ENCODE results near the gene SLC6A3.

SLC6A3 gene

DNA sequence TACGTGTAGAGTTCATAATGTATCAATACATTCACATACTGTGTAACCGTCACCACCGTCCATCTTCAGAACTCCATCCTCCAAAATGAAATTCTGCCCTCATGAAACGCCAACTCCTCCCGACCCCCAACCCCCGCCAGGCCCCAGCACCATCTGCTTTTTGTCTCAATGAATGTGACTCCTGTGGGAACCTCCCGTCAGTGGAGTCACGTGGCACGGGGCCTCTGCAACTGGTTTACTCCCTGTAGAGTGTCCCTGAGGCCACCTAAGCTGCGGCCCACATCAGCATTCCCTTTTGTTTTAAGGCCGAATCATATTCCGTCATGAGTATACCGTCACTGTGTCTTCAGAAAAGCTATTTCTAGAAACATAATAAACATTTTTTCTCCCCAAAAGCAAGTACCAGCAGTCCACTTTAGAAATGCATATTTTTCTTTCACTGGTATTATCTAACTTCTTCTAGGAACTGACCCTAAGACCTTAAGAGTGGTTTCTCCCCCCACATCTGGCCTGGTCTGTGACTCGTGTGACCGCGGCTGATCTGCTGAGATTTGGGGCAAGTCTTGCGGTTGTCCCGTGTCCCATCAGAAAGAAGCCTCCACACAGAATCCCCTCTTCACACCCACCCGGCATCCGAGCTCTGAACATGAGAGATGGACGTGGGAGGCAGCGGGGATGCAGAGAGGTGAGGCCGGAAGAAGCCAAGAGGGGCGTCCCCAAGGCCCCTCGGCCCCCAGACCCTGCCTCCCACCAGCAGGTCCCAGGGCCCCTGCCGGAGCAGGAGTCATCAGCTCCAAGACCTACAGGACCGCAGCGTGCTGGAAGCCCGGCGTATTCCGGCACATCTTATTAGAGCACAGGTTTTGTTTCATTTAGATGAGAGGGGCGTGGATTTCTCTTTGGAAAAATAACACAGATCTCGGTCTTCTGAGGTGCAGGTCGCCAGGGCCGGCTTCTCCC, 38.3 kb downstream of the SLC6A3 start:
- Histone ChIP-seq H3K27me3 (ENCODE audit: control insufficient read depth, insufficient read depth, low read length, poor library complexity, severe bottlenecking) (no peaks in the 10 kb centered on the region), H3K4me1 (ENCODE audit: control insufficient read depth, insufficient read depth, low read length) (no peaks in the 10 kb centered on the region), H3K27ac (ENCODE audit: insufficient read depth, low read depth, low read length, poor library complexity, severe bottlenecking) (no peak overlapping the region), H3K36me3 (ENCODE audit: control insufficient read depth, insufficient read depth, low read length) (no peaks in the 10 kb centered on the region), H3K4me3 (ENCODE audit: insufficient read depth, low read depth, low read length) (no peak overlapping the region), H3K9me3 (ENCODE audit: control insufficient read depth, low read length) (no peaks in the 10 kb centered on the region)
- WGBS, 2 experiments: 86 to 88% methylated on average over 35 of the region's 35 CpGs

DNA sequence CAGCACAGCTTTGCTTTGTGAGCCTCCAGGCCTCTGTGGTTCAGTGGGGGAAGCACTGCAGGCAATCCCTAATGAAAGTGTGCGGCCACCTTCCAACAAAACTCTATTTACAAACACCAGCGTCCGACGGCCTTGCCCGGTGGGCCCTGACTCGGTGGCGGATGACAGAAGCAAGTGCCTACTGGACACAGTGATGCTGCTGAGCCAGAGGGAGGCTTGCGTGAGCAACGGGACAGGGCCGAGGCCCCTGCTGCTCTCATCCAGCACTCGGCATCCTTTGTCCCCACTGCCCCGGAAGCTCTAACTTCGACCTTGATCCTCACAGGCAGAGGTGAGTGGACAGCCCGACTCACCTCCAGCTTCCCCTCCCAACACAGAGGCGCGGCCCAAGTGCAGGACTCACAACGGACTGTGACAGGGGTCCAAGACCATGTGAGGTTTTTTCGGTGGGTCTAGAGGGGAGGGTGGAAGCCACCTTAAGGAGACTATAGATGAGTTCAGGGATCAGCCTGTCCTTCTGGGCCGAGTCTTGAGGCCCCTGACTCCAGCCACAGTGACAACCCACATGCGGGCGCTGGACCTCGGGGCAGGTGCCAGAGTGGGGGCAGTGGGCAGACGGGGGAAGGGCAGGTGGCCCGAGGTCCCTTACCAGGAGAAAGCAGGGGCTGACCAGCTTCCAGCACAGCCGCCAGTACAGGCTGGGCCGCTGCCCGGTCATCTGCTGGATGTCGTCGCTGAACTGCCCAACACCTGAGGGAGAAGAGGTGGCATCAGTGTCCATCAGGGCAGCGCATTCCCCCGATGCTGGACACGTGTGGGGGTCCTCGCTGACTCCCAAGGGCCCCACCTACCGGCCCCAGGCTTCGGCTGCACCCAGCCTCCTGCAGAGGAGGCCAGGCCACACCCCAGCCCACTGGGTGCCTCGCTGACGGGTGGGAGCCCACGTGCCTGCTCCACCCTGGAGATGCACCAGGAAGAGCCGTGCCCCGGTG, 39.4 kb downstream of the SLC6A3 start:
- Histone ChIP-seq H3K27ac (ENCODE audit: insufficient read depth, low read depth, low read length, poor library complexity, severe bottlenecking) (no peak overlapping the region), H3K4me1 (ENCODE audit: control insufficient read depth, insufficient read depth, low read length) (no peaks in the 10 kb centered on the region), H3K4me3 (ENCODE audit: insufficient read depth, low read depth, low read length) (no peak overlapping the region), H3K27me3 (ENCODE audit: control insufficient read depth, insufficient read depth, low read length, poor library complexity, severe bottlenecking) (no peaks in the 10 kb centered on the region), H3K9me3 (ENCODE audit: control insufficient read depth, low read length) (no peaks in the 10 kb centered on the region), H3K36me3 (ENCODE audit: control insufficient read depth, insufficient read depth, low read length) (no peaks in the 10 kb centered on the region)
- 93% methylated on average over 40 of the region's 40 CpGs for WGBS, 2 experiments

DNA sequence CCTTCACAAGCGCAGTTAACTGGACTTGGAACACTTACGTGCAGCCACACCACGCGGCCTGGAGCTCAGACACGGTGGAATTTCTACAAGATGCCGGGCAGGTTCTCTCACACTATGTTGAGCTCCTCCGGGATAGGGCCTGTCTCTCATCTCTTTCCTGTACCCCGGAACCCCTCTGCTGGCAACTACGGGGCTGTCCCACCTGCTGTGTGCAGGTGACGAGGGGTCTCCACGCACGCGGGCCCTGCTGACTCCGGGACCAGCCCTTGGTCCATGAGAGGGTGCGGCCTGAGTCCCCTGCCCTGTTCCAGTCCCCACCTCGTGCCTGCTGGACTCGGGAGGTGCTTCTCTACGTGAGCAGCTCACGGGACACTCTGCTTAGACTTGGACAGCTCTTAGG, 40.1 kb downstream of the SLC6A3 start:
- no peaks in the 10 kb centered on the region for H3K27me3 ChIP-seq (ENCODE audit: control insufficient read depth, insufficient read depth, low read length, poor library complexity, severe bottlenecking)
- H3K27ac ChIP-seq (ENCODE audit: insufficient read depth, low read depth, low read length, poor library complexity, severe bottlenecking): no peak overlapping the region
- no peaks in the 10 kb centered on the region for H3K36me3 ChIP-seq (ENCODE audit: control insufficient read depth, insufficient read depth, low read length)
- H3K4me3 ChIP-seq (ENCODE audit: insufficient read depth, low read depth, low read length): no peak overlapping the region
- no peaks in the 10 kb centered on the region for H3K9me3 ChIP-seq (ENCODE audit: control insufficient read depth, low read length)
- WGBS, 2 experiments: 88 to 89% methylated on average over 19 of the region's 19 CpGs
- H3K4me1 ChIP-seq (ENCODE audit: control insufficient read depth, insufficient read depth, low read length): no peaks in the 10 kb centered on the region

DNA sequence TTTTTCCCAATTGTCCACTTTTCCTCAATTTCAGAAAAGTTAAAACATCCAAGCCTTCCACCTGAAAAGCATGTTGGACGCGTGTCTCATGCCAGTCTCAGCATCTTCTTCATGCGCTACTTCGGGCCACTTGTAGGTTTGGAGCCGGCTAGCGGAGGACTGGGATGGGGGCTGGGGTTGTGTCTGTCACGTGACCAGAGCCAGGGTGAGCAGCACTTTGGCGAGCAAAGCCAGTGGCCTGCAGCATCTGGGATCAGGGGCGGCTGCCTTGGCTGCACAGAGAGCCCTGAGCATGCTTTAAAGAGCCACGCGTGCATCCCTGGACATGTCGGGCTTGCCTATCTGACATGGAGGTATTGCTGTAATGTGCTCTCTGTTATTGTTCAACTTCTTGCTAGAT, 41.2 kb downstream of the SLC6A3 start:
- no peaks in the 10 kb centered on the region for H3K4me1 ChIP-seq (ENCODE audit: control insufficient read depth, insufficient read depth, low read length)
- 83 to 85% methylated on average over 12 of the region's 12 CpGs for WGBS, 2 experiments
- H3K9me3 ChIP-seq (ENCODE audit: control insufficient read depth, low read length): no peaks in the 10 kb centered on the region

DNA sequence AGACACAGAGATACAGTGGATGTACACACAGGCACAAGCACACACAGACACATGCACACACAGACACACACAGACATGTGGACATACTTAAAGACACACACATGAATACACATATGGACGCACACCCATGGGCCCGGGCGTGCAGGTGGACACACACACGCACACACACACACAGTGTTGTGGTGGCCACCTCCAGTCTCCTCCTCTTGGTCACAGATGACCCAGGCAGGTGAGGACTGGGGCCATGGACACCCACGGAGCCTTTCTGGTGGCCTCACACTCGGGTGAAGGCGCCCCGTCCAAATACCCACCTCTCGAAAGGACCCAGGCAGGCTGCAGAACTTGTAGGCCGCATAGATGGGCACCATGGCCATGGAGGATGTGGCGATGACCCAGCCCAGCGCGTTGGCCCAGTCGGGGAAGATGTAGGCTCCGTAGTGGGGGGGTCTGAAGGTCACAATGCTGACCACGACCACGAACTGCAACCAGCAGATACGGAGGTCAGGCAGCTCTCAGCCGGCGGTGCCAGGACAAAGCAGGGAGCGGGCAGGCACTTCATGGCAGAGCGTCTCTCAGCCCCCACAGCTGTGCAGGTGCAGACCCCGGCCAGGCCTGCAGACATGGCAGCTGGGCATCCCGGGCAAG, 42.5 kb downstream of the SLC6A3 start:
- H3K4me3 ChIP-seq (ENCODE audit: insufficient read depth, low read depth, low read length): no peak overlapping the region
- H3K27ac ChIP-seq (ENCODE audit: insufficient read depth, low read depth, low read length, poor library complexity, severe bottlenecking): no peak overlapping the region
- H3K27me3 ChIP-seq (ENCODE audit: control insufficient read depth, insufficient read depth, low read length, poor library complexity, severe bottlenecking): no peaks in the 10 kb centered on the region
- 93 to 94% methylated on average over 24 of the region's 24 CpGs for WGBS, 2 experiments
- no peaks in the 10 kb centered on the region for H3K4me1 ChIP-seq (ENCODE audit: control insufficient read depth, insufficient read depth, low read length)
- H3K9me3 ChIP-seq (ENCODE audit: control insufficient read depth, low read length): no peaks in the 10 kb centered on the region
- no peaks in the 10 kb centered on the region for H3K36me3 ChIP-seq (ENCODE audit: control insufficient read depth, insufficient read depth, low read length)

More for the DNA sequence above, 41.2 kb downstream of the SLC6A3 start:
- no peaks in the 10 kb centered on the region for H3K36me3 ChIP-seq (ENCODE audit: control insufficient read depth, insufficient read depth, low read length)
- H3K27ac ChIP-seq (ENCODE audit: insufficient read depth, low read depth, low read length, poor library complexity, severe bottlenecking): no peak overlapping the region
- no peak overlapping the region for H3K4me3 ChIP-seq (ENCODE audit: insufficient read depth, low read depth, low read length)
- no peaks in the 10 kb centered on the region for H3K27me3 ChIP-seq (ENCODE audit: control insufficient read depth, insufficient read depth, low read length, poor library complexity, severe bottlenecking)

DNA sequence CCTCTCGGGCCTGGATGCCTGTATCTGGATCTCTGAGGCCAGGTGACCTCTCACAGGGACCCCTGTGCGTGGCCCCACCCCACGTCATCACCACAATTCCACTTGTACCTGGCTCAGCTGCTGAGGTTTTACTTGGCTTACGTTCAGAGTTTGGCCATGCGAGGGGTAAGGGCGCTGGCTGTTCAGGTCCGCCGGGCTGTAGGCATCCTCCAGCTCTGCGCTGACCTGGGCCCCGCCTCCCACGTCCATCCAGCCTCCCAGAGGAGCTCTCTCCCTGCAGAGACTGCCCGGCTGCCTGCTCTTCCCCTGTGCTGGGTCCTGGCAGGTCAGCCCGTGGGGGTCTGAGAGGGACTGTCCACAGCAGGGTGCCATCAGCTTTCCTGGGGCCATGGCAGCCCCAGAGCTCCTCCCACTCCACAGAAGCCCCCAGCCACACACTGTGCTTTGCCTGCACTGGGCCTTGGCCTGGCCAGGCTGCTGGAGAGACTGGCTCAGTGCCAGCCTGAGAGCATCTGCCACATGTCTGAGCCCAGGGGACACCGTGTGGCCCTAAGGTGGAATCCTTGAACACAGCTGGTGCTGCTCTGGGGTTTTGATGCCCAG, 43.6 kb downstream of the SLC6A3 start:
- Histone ChIP-seq H3K4me1 (ENCODE audit: control insufficient read depth, insufficient read depth, low read length) (no peaks in the 10 kb centered on the region), H3K9me3 (ENCODE audit: control insufficient read depth, low read length) (no peaks in the 10 kb centered on the region), H3K4me3 (ENCODE audit: insufficient read depth, low read depth, low read length) (no peak overlapping the region), H3K27ac (ENCODE audit: insufficient read depth, low read depth, low read length, poor library complexity, severe bottlenecking) (no peak overlapping the region), H3K27me3 (ENCODE audit: control insufficient read depth, insufficient read depth, low read length, poor library complexity, severe bottlenecking) (no peaks in the 10 kb centered on the region), H3K36me3 (ENCODE audit: control insufficient read depth, insufficient read depth, low read length) (no peaks in the 10 kb centered on the region)
- WGBS, 2 experiments: 84% methylated on average over 14 of the region's 14 CpGs

DNA sequence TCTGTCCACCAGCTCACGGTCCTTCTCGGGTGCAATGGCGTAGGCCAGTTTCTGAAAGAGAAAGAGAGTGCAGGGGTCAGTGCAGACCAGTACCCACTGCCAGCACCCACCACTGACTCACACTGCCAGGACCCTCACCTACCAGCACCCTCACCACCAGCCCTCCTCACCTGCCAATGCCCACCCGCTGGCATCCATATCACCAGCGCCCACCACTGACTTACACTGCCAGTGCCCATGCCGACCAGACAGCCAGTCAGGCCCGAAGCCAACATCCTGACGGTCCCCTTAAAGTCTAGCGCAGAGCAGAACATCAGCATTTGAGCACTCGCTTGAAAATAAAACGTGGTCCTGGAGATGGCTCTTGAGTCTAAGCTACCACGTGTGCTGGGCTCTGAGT, 44.3 kb downstream of the SLC6A3 start:
- H3K4me1 ChIP-seq (ENCODE audit: control insufficient read depth, insufficient read depth, low read length): peaks cover 6% of the 10 kb centered on the region
- H3K27me3 ChIP-seq (ENCODE audit: control insufficient read depth, insufficient read depth, low read length, poor library complexity, severe bottlenecking): no peaks in the 10 kb centered on the region
- no peak overlapping the region for H3K4me3 ChIP-seq (ENCODE audit: insufficient read depth, low read depth, low read length)
- WGBS, 2 experiments: 93 to 95% methylated on average over 12 of the region's 12 CpGs
- no peaks in the 10 kb centered on the region for H3K9me3 ChIP-seq (ENCODE audit: control insufficient read depth, low read length)
- H3K27ac ChIP-seq (ENCODE audit: insufficient read depth, low read depth, low read length, poor library complexity, severe bottlenecking): no peak overlapping the region
- H3K36me3 ChIP-seq (ENCODE audit: control insufficient read depth, insufficient read depth, low read length): no peaks in the 10 kb centered on the region

DNA sequence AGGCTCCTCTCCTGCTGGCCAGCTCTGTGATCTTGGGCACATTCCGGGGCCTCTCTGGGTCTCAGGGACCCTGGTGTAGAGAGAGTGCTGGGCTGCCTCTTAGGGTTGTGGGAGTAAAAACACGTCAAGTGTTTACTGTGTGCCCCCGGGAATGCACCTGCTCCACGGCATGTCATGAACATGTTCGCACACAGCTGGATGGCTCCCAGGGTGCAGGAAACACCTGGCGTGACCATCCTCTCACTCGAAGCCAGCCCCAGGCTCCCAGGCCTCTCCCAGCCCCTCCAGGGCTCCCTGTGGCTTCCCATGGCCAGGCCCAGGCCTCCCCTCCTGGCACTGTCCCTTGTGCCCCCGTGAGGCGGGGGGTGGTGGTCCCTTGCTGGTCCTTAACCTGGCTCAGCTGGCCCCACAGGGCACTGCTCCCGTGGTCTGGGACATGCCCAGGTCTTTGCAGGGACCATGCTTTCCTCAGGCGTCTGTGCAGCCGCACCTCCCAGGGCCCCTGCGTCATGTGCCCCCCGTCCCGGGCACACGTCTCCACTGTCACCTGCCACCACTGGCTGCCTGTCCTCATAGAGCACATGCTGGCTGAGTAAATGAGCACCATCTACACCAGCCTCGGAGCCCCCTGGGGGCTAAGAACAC, 44.9 kb downstream of the SLC6A3 start:
- H3K27me3 ChIP-seq (ENCODE audit: control insufficient read depth, insufficient read depth, low read length, poor library complexity, severe bottlenecking): no peaks in the 10 kb centered on the region
- no peaks in the 10 kb centered on the region for H3K9me3 ChIP-seq (ENCODE audit: control insufficient read depth, low read length)
- no peak overlapping the region for H3K4me3 ChIP-seq (ENCODE audit: insufficient read depth, low read depth, low read length)
- no peaks in the 10 kb centered on the region for H3K36me3 ChIP-seq (ENCODE audit: control insufficient read depth, insufficient read depth, low read length)
- 92 to 93% methylated on average over 17 of the region's 17 CpGs for whole genome bisulfite sequencing, 2 experiments
- H3K27ac ChIP-seq (ENCODE audit: insufficient read depth, low read depth, low read length, poor library complexity, severe bottlenecking): no peak overlapping the region
- peaks cover 8% of the 10 kb centered on the region for H3K4me1 ChIP-seq (ENCODE audit: control insufficient read depth, insufficient read depth, low read length)

DNA sequence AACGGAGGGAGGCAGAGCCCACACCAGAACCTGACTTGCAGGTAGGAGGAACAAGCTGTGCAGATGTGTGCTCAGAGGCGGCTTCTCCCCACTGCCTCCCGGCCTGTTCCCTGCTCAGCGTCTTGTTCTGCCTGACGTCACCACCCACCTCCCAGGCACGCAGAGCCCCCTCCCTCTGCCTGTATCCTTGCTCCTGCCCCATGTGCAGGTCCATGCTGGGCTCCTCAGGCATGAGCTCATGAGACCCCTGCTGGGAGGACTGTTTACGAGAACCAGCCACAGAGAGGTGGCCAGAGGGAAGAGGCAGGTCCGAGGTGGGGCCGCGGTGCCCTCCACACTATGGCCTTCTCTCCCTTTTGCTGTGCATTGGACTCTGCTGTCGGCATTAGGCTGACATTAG, 45.5 kb downstream of the SLC6A3 start:
- Histone ChIP-seq H3K27me3 (ENCODE audit: control insufficient read depth, insufficient read depth, low read length, poor library complexity, severe bottlenecking) (no peaks in the 10 kb centered on the region), H3K36me3 (ENCODE audit: control insufficient read depth, insufficient read depth, low read length) (no peaks in the 10 kb centered on the region), H3K4me1 (ENCODE audit: control insufficient read depth, insufficient read depth, low read length) (peaks cover 8% of the 10 kb centered on the region), H3K27ac (ENCODE audit: insufficient read depth, low read depth, low read length, poor library complexity, severe bottlenecking) (no peak overlapping the region), H3K4me3 (ENCODE audit: insufficient read depth, low read depth, low read length) (no peak overlapping the region), H3K9me3 (ENCODE audit: control insufficient read depth, low read length) (no peaks in the 10 kb centered on the region)
- WGBS, 2 experiments: 84 to 86% methylated on average over 11 of the region's 11 CpGs

Data from ectodermal cell (in vitro differentiated cells).